G401 (cell line): ENCODE data around the gene ZNRD2. TPM values are rescaled to one million over a fixed set of nuclear protein-coding genes. Genes with fewer than 3 reads are reported as not detected.
"Not testable (repeated sequence)": the region's sequence is repeated elsewhere in the genome, so short reads cannot be mapped to it uniquely, and the experiment has no call there.

Experiments
- DNase-seq: peaks from one replicate; pipeline ENCODE4 v3.0.0-alpha.2; 2015; ENCODE audit warnings: low spot score
- in situ Hi-C: cut with HindIII; loops from 2 replicates; pipeline ENCODE4 v1.10.0; 2016; ENCODE audit warnings: low sequenced_read_pairs, mixed read lengths
- total RNA-seq: library from RNA; depleted of rRNA; stranded (reverse); fragments of >200 nt; shearing (Covaris generic); gene quantifications from 2 replicates; pipeline ENCODE4 v1.2.3, GENCODE V29; 2014; rRNA removed

Gene ZNRD2
- 72.3 and 72.7 TPM in 2 replicates for total RNA-seq

GRCh38 chr11:65569973-65570918 lies at the start of gene ZNRD2:
Gene ZNRD2 (plus strand): TSS chr11:65570477. CDS start chr11:65570492, 15 bp downstream.
- in situ Hi-C loops = no loop called here
- DNase-seq = peak; percentile 98

- in situ Hi-C loops = loop anchor here (25.0 kb wide), 1 partner anchor 160 kb away; the partner anchor contains the start of gene TIGD3
- DNase-seq = not testable (repeated sequence)
Measured at GRCh38 chr11:65521777-65522521, 48.3 kb upstream of the ZNRD2 start.

- in situ Hi-C loops = loop anchor here (25.0 kb wide), 1 partner anchor 161 kb away; the partner anchor contains the start of gene TIGD3
- DNase-seq = not testable (repeated sequence)
Measured at GRCh38 chr11:65522718-65523630, 47.3 kb upstream of the ZNRD2 start.

GRCh38 chr11:65523631-65523968 lies 46.7 kb upstream of the ZNRD2 start:
- not testable (repeated sequence) for DNase-seq
- in situ Hi-C loops = loop anchor here (25.0 kb wide), 1 partner anchor 161 kb away; the partner anchor contains the start of gene TIGD3

GRCh38 chr11:65524014-65524740 lies 46.1 kb upstream of the ZNRD2 start:
- in situ Hi-C loops = loop anchor here (25.0 kb wide), 1 partner anchor 162 kb away; the partner anchor contains the start of gene TIGD3
- no peak for DNase-seq

GRCh38 chr11:65524741-65525545 lies 45.3 kb upstream of the ZNRD2 start, which contains the start of gene SCYL1:
Gene SCYL1 (plus strand): TSS chr11:65525083. CDS start chr11:65525154, 71 bp downstream.
- DNase-seq = peak; percentile 90
- in situ Hi-C loops = loop anchor here (25.0 kb wide), 1 partner anchor 163 kb away; the partner anchor contains the start of gene TIGD3

- in situ Hi-C loops = no loop called here
Measured at GRCh38 chr11:65525546-65526480, 44.5 kb upstream of the ZNRD2 start.

GRCh38 chr11:65526744-65527143 lies 43.5 kb upstream of the ZNRD2 start:
- no peak for DNase-seq
- in situ Hi-C loops = no loop called here

More at GRCh38 chr11:65525546-65526480, 44.5 kb upstream of the ZNRD2 start:
- DNase-seq = no peak

GRCh38 chr11:65528819-65529350 lies 41.4 kb upstream of the ZNRD2 start:
- in situ Hi-C loops = no loop called here
- no peak for DNase-seq

- in situ Hi-C loops = no loop called here
- DNase-seq = no peak
Measured at GRCh38 chr11:65529475-65530156, 40.7 kb upstream of the ZNRD2 start.

- no peak for DNase-seq
- in situ Hi-C loops = no loop called here
Measured at GRCh38 chr11:65530157-65530496, 40.1 kb upstream of the ZNRD2 start.

- no peak for DNase-seq
- in situ Hi-C loops = no loop called here
Measured at GRCh38 chr11:65532388-65533064, 37.8 kb upstream of the ZNRD2 start.

- DNase-seq = no peak
- in situ Hi-C loops = no loop called here
Measured at GRCh38 chr11:65535102-65535501, 35.2 kb upstream of the ZNRD2 start.

GRCh38 chr11:65536412-65537295 lies 33.6 kb upstream of the ZNRD2 start:
- in situ Hi-C loops = no loop called here
- DNase-seq = no peak
